ENCODE measurements around the gene CATSPERD. TPM values are rescaled to one million over a fixed set of nuclear protein-coding genes. Genes with fewer than 3 reads are reported as not detected.
A peak's percentile ranks its signal among the peaks of the same experiment; 100 is the strongest.
"Not testable (repeated sequence)": the region's sequence is repeated elsewhere in the genome, so short reads cannot be mapped to it uniquely, and the experiment has no call there.

CATSPERD gene
- total RNA-seq, 1 donor from 2014 or later: not detected

- DNase-seq (ENCODE audit: extremely low read depth, low read depth, low spot score): no peak
These were observed 34.2 kb upstream of the CATSPERD start for GRCh38 chr19:5686326-5686646.

GRCh38 chr19:5686647-5687359 lies 33.6 kb upstream of the CATSPERD start:
- DNase-seq (ENCODE audit: extremely low read depth, low read depth, low spot score): peak; percentile 34

DNA sequence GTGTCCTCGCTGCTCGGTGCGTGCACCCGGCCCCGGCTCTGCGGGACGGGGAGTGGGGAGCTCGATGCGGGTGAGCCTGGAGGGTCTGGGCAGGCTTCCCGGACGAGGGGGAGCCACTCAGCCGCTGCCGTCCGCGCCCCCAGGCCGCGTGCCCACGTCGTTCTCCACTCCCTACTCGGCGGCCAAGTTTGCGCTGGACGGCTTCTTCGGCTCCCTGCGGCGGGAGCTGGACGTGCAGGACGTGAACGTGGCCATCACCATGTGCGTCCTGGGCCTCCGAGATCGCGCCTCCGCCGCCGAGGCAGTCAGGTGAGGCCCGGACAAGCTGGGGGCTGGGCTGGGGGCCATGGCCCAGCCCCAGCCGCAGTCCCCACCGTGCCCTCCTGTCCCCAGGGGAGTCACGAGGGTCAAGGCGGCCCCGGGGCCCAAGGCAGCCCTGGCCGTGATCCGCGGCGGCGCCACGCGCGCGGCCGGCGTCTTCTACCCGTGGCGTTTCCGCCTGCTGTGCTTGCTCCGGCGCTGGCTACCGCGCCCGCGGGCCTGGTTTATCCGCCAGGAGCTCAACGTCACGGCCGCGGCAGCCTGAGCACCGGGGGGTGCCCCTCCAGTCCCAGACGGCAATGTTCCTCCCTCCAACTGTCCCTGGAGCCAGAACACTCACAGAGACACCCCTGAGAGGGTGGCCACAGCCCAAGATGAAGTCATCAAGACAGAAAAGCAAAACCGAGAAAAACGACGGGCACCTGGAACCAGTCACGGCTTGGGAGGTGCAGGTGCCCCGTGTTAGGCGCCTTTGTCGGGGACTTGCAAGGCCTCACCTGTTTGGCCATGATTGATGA lies 32.9 kb upstream of the CATSPERD start:
- DNase-seq (ENCODE audit: extremely low read depth, low read depth, low spot score): no peak

DNA sequence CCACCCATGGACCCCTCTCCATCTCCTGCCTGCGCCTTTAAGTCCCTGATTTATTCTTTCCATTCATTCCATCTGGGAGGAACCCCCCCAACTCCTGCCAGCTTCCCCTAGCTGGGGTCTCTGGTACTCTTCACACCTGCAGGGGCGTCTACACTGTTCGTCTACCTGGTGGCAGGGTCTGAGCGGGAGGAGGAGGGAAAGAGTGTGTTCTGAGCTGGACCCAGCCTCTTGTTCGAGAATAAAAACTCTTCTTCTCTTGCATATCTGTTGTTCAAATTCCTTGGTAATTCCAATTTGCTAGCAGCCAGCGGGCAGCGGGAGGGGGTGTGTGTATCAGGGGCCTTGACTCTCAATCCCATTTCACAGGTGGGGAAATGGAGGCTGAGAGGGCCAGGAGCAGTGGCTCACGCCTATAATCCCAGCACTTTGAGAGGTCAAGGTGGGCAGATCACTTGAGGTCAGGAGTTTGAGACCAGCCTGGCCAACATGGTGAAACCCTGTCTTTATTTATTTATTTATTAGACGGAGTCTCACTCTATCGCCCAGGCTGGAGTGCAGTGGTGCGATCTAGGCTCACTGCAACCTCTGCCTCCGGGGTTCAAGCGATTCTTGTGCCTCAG lies 32.1 kb upstream of the CATSPERD start:
- not testable (repeated sequence) for DNase-seq (ENCODE audit: extremely low read depth, low read depth, low spot score)

DNA sequence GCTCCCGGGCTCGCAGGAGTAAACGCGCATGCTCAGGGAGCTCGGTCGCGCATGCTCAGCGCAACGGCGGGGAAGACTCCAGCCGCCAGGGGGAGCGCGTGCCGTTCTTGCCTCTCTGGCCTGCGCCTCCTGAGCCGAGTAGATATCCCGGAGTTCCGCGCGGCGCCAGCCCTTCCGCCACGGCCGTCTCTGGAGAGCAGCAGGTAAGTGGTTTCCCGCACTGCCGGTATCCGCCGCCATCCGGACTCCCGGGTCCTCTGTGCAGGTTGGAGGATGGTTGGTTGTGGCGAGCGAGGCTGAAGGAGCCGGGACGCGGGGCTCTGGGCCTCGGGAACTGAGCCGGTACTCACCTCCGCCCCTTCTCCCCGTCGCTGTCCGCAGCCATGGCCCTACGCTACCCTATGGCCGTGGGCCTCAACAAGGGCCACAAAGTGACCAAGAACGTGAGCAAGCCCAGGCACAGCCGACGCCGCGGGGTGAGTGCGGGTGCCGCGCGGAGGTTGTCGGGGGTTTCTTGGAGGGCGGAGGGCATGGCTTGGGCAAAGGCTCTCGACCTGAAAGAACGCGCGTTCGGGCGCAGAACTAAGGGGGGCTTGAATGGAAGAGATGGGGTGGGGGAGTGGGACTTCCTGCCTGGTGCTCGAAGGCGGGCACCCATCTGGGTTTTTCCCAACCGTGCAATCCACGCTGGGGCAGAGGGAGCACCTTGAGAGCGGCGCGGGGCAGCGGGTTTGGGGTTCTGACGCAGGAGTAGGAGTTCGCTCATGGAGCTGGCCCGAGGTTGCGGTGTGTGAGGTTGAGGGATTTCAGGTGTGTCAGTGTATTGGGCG lies 30.1 kb upstream of the CATSPERD start, which contains the start of gene RPL36:
RPL36 (plus strand) TSS at position 171 of the 830 bp plus-strand sequence; CDS start at position 384, 213 bp downstream.
- peak; percentile 78 for DNase-seq (ENCODE audit: extremely low read depth, low read depth, low spot score)

GRCh38 chr19:5690955-5691821 lies 29.2 kb upstream of the CATSPERD start:
- no peak for DNase-seq (ENCODE audit: extremely low read depth, low read depth, low spot score)

DNA sequence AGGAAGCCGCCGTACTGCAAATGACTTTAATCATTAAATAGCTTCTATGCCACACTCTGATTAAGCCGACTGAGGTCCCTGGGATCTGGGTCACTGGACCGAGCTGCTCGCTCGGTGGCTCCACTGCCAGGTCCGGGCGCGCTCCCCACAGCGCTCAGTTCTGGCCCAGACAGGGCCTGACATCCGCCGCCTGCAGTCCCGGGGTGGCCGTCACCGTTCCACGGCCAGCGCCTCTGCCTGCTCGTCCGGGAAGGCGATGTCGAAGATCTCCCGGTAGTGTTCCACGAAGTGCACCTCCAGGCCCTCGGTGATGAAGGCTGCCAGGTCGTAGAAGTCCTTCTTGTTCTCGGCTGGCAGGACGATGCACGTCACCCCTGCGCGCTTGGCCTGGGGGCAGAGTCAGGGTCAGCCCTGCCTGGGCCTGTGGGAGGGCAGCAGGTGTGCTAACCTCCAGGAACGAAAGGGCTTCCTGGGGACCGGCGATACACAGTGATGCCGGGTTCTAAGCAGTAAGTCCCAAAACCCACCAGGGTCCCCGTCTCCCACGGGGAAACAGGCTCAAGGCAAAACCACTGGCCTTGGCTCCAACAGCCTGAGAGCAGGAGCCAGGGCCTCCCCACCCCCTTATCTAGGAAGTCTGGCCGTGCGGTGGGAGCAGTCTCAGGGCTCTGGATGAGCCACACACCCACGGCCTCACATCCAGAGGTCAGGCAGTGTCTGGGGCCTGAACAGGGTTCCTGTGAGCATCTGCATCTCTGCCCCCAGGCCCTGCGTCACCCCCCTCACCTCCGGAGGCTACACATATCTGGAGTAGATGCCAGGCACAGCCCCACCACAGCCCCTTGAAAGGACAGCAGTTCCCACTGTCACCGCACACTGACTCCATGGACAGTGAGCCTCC lies 28.4 kb upstream of the CATSPERD start:
- no peak for DNase-seq (ENCODE audit: extremely low read depth, low read depth, low spot score)

GRCh38 chr19:5692723-5693194 lies 27.7 kb upstream of the CATSPERD start:
- DNase-seq (ENCODE audit: extremely low read depth, low read depth, low spot score): no peak

DNA sequence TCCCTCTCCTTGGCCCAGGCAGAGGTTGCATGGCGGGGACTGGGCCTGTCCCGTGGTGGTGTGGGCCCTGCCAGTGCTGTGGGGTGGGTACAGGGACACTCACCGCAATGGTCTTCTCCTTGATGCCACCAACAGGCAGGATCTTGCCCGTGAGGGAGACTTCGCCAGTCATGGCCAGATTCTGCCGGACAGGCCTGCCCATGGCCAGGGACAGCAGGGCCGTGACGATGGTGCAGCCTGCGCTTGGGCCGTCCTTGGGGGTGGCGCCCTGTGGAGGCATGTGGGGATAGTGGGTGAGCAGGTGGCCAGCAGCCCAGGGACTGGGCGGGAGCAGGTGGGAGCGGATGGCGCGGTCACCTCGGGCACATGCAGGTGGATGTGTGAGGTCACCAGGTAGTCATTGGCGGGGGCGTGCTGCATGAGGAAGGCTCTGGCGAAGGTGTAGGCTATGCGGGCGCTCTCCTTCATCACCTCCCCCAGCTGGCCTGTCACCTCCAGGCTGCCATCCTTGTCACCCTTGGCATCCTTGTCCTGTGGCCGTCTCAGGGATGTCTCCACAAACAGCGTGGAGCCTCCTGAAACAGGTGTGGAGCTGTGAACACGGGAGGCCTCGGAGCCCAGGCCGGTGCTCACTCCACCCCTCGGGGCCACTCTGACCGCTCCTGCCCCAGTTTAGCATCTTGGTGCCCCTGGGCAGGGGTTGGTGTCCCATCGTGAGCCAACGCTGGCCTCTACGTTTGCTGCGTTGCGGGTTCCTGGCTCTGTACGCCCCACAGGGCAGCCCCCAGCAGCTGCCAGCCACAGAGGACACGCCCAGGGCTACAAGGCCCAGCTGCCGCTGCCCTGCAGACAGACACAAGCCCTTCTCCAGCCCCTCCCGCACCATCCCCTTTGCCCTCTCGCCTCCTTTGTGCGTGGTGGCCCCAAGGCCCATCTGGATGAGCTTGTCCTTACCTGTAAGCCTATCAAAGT lies 27.0 kb upstream of the CATSPERD start:
- DNase-seq (ENCODE audit: extremely low read depth, low read depth, low spot score): no peak

DNA sequence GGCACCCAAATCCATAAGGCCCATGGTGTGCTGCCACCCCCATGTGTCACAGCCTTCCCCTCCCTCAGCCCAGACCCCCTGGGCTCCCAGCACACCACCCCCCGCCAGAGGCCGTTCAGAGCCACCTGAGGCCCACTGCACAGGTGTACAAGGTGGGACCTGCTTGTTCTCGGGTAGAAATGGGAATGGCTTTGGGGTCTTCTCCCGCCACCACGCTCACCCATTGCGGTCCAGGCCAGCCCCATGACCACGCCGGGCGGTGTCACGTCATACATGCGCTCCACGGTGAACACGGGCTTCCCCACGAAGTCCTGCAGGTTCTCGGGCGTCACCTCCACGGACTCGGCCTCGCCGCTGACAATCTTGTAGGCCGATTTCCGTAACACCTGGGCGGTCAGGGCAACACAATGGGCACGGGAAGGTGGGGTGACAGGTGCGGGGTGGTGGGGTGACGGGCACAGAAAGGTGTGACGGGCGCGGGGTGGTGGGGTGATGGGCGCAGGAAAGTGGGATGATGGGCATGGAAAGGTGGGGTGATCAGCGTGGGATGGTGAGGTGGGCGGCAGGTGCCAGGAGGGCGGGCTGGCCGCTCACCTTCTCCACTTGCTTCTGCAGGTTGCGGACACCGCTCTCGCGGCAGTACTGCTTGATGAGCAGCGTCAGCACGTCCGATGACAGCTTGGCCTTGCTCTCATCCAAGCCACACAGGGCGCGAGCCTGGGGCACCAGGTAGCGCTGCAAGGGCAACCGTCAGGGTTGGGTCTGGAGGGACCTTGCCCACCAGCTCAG lies 26.1 kb upstream of the CATSPERD start:
- DNase-seq (ENCODE audit: extremely low read depth, low read depth, low spot score): no peak

GRCh38 chr19:5694956-5695648 lies 25.3 kb upstream of the CATSPERD start:
- DNase-seq (ENCODE audit: extremely low read depth, low read depth, low spot score): no peak

- no peak for DNase-seq (ENCODE audit: extremely low read depth, low read depth, low spot score)
These were observed 24.7 kb upstream of the CATSPERD start for GRCh38 chr19:5695649-5696195.

DNA sequence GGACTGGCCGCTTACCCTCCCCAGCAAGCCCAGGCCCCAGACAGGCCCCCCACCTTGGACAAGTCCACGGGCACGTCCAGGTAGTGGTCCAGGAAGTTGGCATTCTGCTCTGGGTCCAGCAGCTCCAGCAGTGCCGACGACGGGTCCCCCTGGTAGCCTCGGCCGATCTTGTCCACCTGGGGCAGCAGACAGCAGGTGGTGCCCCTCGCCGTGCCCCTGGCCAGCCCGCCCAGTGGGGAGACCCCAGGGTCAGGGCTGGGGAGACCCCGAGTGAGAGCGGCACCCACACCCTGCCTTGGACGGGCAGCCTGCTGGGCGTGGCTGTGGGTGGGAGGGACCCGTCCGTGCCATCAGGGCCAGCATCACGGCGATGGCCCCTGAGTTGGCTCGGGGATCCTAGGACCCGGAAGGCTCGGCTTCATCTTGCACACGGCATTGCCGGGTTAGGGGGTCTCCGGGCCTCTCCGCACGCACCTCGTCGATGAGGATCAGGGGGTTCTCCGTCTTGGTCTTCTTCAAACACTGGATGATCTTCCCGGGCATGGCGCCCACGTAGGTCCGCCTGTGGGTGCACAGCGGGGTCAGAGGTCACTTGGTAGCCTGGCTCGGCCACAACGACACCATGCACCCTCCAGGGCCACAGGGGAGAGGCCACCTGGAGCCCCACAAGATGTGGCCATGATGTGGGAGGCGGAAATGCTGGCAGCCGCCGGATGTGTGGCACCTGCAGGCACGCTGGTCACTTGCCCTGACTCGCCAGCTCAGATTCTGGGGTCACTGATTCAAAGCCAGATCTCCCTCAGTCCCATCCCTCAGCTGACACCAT lies 24.0 kb upstream of the CATSPERD start:
- no peak for DNase-seq (ENCODE audit: extremely low read depth, low read depth, low spot score)

GRCh38 chr19:5697022-5697889 lies 23.2 kb upstream of the CATSPERD start:
- DNase-seq (ENCODE audit: extremely low read depth, low read depth, low spot score): no peak
